GM18873 (cell line): ENCODE measurements around the gene ITPK1.
A peak's percentile ranks its signal among the peaks of the same experiment; 100 is the strongest.

Source experiments
- ATAC-seq: cut with Tn5 transposase; IDR thresholded peaks from one replicate; pipeline ENCODE4 v1.9.1; 2021; ENCODE audit warnings: mild to moderate bottlenecking, moderate library complexity, moderate number of reproducible peaks; ENCODE audit not compliant: unreplicated experiment, low FRiP score

The ITPK1 gene

GRCh38 chr14:93086441-93087055 is 29.2 kb downstream of the ITPK1 start:
- ATAC-seq, result peak; percentile 56

- ATAC-seq, result no peak
These were observed 29.8 kb downstream of the ITPK1 start for GRCh38 chr14:93085911-93086310.

GRCh38 chr14:93084866-93085857 is 30.6 kb downstream of the ITPK1 start:
- ATAC-seq, result no peak

- no peak for ATAC-seq
These were observed 31.3 kb downstream of the ITPK1 start for GRCh38 chr14:93084402-93084801.

GRCh38 chr14:93083917-93084316 is 31.8 kb downstream of the ITPK1 start:
- no peak for ATAC-seq

GRCh38 chr14:93082576-93083001 is 33.1 kb downstream of the ITPK1 start:
- ATAC-seq, result no peak

- no peak for ATAC-seq
These were observed 33.7 kb downstream of the ITPK1 start for GRCh38 chr14:93081876-93082570.

- ATAC-seq, result no peak
These were observed 35.8 kb downstream of the ITPK1 start for GRCh38 chr14:93079865-93080403.

GRCh38 chr14:93079321-93079720 is 36.4 kb downstream of the ITPK1 start:
- ATAC-seq, result no peak

- no peak for ATAC-seq
These were observed 36.9 kb downstream of the ITPK1 start for GRCh38 chr14:93078870-93079269.

GRCh38 chr14:93076755-93077154 is 39.0 kb downstream of the ITPK1 start:
- ATAC-seq, result no peak

- no peak for ATAC-seq
These were observed 39.8 kb downstream of the ITPK1 start for GRCh38 chr14:93075891-93076290.

GRCh38 chr14:93073910-93074769 is 41.6 kb downstream of the ITPK1 start:
- ATAC-seq, result no peak

GRCh38 chr14:93073358-93073707 is 42.4 kb downstream of the ITPK1 start:
- ATAC-seq, result no peak

- ATAC-seq, result no peak
These were observed 42.9 kb downstream of the ITPK1 start for GRCh38 chr14:93072659-93073357.

GRCh38 chr14:93068711-93069110 is 47.0 kb downstream of the ITPK1 start:
- ATAC-seq, result no peak

GRCh38 chr14:93067088-93067487 is 48.6 kb downstream of the ITPK1 start:
- no peak for ATAC-seq

- ATAC-seq, result no peak
These were observed 50.4 kb downstream of the ITPK1 start for GRCh38 chr14:93065272-93065730.
